HL-60 (cell line): ENCODE data around the gene THPO.

ENCODE experiments used
- DNase-seq, 2 experiments: peaks; one replicate each; pipeline ENCODE4 v3.0.0-alpha.2; 2010 to 2020; ENCODE audit warnings: low read depth in 1 of 2, low spot score in 1 of 2
- H3K27ac ChIP-seq: fragments of 250-450 bp; sonication (Bioruptor Pico); replicated peaks from 2 replicates; pipeline ENCODE4 v1.5.1; 2020; ENCODE audit warnings: mild to moderate bottlenecking, moderate library complexity
- H3K27me3 ChIP-seq: fragments of 250-450 bp; sonication (Bioruptor Pico); 2 replicates; pipeline ENCODE4 v1.5.1; 2021; ENCODE audit warnings: mild to moderate bottlenecking, moderate library complexity; ENCODE audit not compliant: insufficient read depth, poor library complexity, severe bottlenecking
- H3K4me3 ChIP-seq: replicated peaks from 2 replicates; pipeline ENCODE4 v1.5.1; 2011; ENCODE audit warnings: mild to moderate bottlenecking, control low read depth, low read length; ENCODE audit not compliant: insufficient read depth
- CTCF ChIP-seq: IDR thresholded peaks from one replicate; pipeline ENCODE4 v1.5.1; 2011; ENCODE audit warnings: low read length, control low read depth, inconsistent platforms; ENCODE audit not compliant: insufficient read depth
- GABPA ChIP-seq: IDR thresholded peaks from 2 replicates; pipeline ENCODE4 v1.6.1; 2012; ENCODE audit warnings: low read depth
- POLR2AphosphoS5 ChIP-seq: IDR thresholded peaks from 2 replicates; pipeline ENCODE4 v1.6.1; 2012; ENCODE audit warnings: low read depth
- SPI1 ChIP-seq: IDR thresholded peaks from 2 replicates; pipeline ENCODE4 v1.6.1; 2012; ENCODE audit warnings: low read depth, mild to moderate bottlenecking, borderline replicate concordance
- TF ChIP-seq, protein P1 (sequence below): IDR thresholded peaks from 2 replicates; pipeline ENCODE4 v1.6.1; 2012; ENCODE audit warnings: low read depth; ENCODE audit not compliant: insufficient replicate concordance

Gene THPO

GRCh38 chr3:184368116-184368515 lies 9.9 kb downstream of the THPO start:
- no peak for DNase-seq
- no peak overlapping the region for H3K27ac ChIP-seq
- H3K4me3 ChIP-seq = no peak overlapping the region
- H3K27me3 ChIP-seq = no peaks in the 10 kb centered on the region
- TF ChIP-seq POLR2AphosphoS5 (no peak), GABPA (no peak), CTCF (no peak), SPI1 (no peak)
- TF ChIP-seq, protein P1, sequence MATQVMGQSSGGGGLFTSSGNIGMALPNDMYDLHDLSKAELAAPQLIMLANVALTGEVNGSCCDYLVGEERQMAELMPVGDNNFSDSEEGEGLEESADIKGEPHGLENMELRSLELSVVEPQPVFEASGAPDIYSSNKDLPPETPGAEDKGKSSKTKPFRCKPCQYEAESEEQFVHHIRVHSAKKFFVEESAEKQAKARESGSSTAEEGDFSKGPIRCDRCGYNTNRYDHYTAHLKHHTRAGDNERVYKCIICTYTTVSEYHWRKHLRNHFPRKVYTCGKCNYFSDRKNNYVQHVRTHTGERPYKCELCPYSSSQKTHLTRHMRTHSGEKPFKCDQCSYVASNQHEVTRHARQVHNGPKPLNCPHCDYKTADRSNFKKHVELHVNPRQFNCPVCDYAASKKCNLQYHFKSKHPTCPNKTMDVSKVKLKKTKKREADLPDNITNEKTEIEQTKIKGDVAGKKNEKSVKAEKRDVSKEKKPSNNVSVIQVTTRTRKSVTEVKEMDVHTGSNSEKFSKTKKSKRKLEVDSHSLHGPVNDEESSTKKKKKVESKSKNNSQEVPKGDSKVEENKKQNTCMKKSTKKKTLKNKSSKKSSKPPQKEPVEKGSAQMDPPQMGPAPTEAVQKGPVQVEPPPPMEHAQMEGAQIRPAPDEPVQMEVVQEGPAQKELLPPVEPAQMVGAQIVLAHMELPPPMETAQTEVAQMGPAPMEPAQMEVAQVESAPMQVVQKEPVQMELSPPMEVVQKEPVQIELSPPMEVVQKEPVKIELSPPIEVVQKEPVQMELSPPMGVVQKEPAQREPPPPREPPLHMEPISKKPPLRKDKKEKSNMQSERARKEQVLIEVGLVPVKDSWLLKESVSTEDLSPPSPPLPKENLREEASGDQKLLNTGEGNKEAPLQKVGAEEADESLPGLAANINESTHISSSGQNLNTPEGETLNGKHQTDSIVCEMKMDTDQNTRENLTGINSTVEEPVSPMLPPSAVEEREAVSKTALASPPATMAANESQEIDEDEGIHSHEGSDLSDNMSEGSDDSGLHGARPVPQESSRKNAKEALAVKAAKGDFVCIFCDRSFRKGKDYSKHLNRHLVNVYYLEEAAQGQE = no peak

DNA sequence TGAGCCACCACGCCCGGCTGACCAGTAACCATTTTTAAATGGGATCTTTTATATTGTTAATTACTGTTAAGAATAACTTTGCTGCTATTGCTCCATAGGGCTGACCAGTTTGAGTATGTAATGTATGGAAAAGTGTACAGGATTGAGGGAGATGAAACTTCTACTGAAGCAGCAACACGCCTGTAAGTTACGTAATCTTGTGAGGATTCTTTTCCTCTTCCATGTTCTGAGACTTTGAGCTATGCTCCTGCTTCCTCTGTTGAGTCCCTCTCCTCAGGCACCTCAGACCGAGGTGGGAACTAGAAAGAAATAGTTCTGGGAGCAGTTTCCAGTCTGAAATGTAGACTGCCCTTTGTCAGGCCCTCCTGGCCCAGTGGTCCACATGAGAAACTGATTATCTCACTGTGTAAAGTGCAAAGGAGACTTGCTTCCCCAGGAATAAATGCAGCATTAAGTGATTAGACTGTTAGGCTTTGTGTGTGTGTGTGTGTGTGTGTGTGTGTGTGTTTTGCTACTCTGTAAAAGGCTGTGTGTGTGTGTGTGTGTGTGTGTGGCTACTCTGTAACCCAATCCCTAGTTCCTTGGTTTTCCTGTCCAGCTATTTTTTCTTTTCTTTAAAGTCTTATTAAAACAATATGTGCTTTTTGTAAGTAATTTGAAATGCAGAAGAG lies 11.3 kb downstream of the THPO start:
- TF ChIP-seq CTCF (no peak), SPI1 (no peak), POLR2AphosphoS5 (no peak), GABPA (no peak)
- TF ChIP-seq, protein P1 = no peak
- H3K4me3 ChIP-seq = no peak overlapping the region
- H3K27ac ChIP-seq = no peak overlapping the region
- H3K27me3 ChIP-seq = no peaks in the 10 kb centered on the region
- DNase-seq = no peak

- Histone ChIP-seq H3K27ac (peak overlapping the region; percentile 75), H3K27me3 (no peaks in the 10 kb centered on the region), H3K4me3 (peak overlapping the region; percentile 80)
- TF ChIP-seq SPI1 = no peak
- TF ChIP-seq, protein P1 = peak; percentile 42
- TF ChIP-seq GABPA = peak; percentile 90
- peak; percentile 50 for TF ChIP-seq CTCF
- TF ChIP-seq POLR2AphosphoS5 = peak; percentile 89
- DNase-seq = peak; percentile 95 to 97
Measured at GRCh38 chr3:184362668-184363546, 15.1 kb downstream of the THPO start.
